K562 (cell line): Measurements from ENCODE around the gene CAMK2D. TPM values are rescaled to one million over a fixed set of nuclear protein-coding genes. Genes with fewer than 3 reads are reported as not detected.
A peak's percentile ranks its signal among the peaks of the same experiment; 100 is the strongest.

Experiments used
- ATAC-seq: fragments of 200-7000 bp; cut with Tn5 transposase; 3 replicates; pipeline ENCODE4 v1.9.1; 2020; ENCODE audit warnings: moderate library complexity
- BruUV-seq: library from RNA; stranded (reverse); fragments of 400-500 nt; replicated peaks from 2 replicates; lab custom pipeline; 2021; lab: Mats Ljungman, UMichigan
- CTCF ChIA-PET: fragments of 300-600 bp; formaldehyde crosslinking; extraction: SDS; loops from one replicate; lab custom pipeline; 2021; ENCODE audit warnings: low intra/inter-chr PET ratio; lab: Yijun Ruan, JAX
- POLR2A ChIA-PET: fragments of 300-600, 350-650 bp; sonication (Branson Sonifier 250); formaldehyde crosslinking; extraction: SDS; loops from one replicate; lab custom pipeline; 2021; ENCODE audit warnings: antibody characterized with exemption, inconsistent platforms; lab: Yijun Ruan, JAX
- DNase-seq, 4 experiments: peaks; one replicate each; pipeline versions ENCODE4 v3.0.0 to v3.0.0-alpha.2; 2011 to 2018; ENCODE audit warnings: low spot score in 3 of 4, mixed read lengths in 3 of 4; ENCODE audit errors: extremely low read depth in 1 of 4
- FAIRE-seq: peaks from 2 replicates; lab custom pipeline; 2011; peaks lifted over from hg19 to GRCh38; lab: Jason Lieb, UNC
- H2AFZ ChIP-seq: 2 replicates; pipeline ENCODE4 v1.6.0; 2011; ENCODE audit warnings: low read depth, low read length, control low read depth, inconsistent platforms
- H3K27ac ChIP-seq: fragments of 200-600 bp; 3 replicates; pipeline ENCODE4 v1.8.0; 2011; ENCODE audit warnings: low read depth, mild to moderate bottlenecking, control low read depth, inconsistent platforms, low read length, moderate library complexity, mixed read lengths; ENCODE audit errors: extremely low read depth
- H3K27me3 ChIP-seq, 2 experiments: fragments of 300-600 bp in 1 of 2; 2 replicates in 1 of 2; 3 replicates in 1 of 2; pipeline versions ENCODE4 v1.6.0 to v1.8.0; 2011; ENCODE audit warnings: inconsistent platforms in 2 of 2, low read length in 2 of 2, mild to moderate bottlenecking in 1 of 2, mixed read lengths in 1 of 2, moderate library complexity in 1 of 2; ENCODE audit not compliant: control insufficient read depth in 2 of 2, insufficient read depth in 2 of 2
- H3K36me3 ChIP-seq: fragments of 300-600 bp; 3 replicates; pipeline ENCODE4 v1.8.0; 2011; ENCODE audit warnings: mild to moderate bottlenecking, low read length, inconsistent platforms; ENCODE audit not compliant: control insufficient read depth, insufficient read depth
- H3K4me1 ChIP-seq, 2 experiments: fragments of 200-600 bp in 1 of 2; replicated peaks in 1 of 2; 2 replicates in 1 of 2; 3 replicates in 1 of 2; pipeline versions ENCODE4 v1.5.1 to v1.8.0; 2011; ENCODE audit warnings: inconsistent platforms in 2 of 2, low read length in 2 of 2, mild to moderate bottlenecking in 1 of 2, mixed read lengths in 1 of 2, moderate library complexity in 1 of 2; ENCODE audit not compliant: control insufficient read depth in 2 of 2, insufficient read depth in 2 of 2
- H3K4me2 ChIP-seq: 2 replicates; pipeline ENCODE4 v1.6.1; 2011; ENCODE audit warnings: low read length, control low read depth, inconsistent platforms, mixed read lengths; ENCODE audit not compliant: insufficient read depth
- H3K4me3 ChIP-seq: fragments of 200-600 bp; sonication (generic), shearing (Covaris generic); 2 replicates; pipeline ENCODE4 v1.5.1; 2016; ENCODE audit warnings: control low read depth, inconsistent platforms
- H3K79me2 ChIP-seq: fragments of 200-600 bp; 3 replicates; pipeline ENCODE4 v1.8.0; 2011; ENCODE audit warnings: low read length, inconsistent platforms; ENCODE audit not compliant: control insufficient read depth, insufficient read depth
- H3K9ac ChIP-seq, 2 experiments: 2 replicates each; pipeline versions ENCODE4 v1.6.0 to v1.6.1; 2011; ENCODE audit warnings: low read depth in 2 of 2, low read length in 2 of 2, control low read depth in 1 of 2, inconsistent platforms in 1 of 2, mild to moderate bottlenecking in 1 of 2, mixed read lengths in 1 of 2; ENCODE audit not compliant: insufficient read depth in 1 of 2
- H3K9me1 ChIP-seq: one replicate; pipeline ENCODE4 v1.6.0; 2011; ENCODE audit warnings: inconsistent platforms, mild to moderate bottlenecking, low read length, moderate library complexity; ENCODE audit not compliant: control insufficient read depth, insufficient read depth
- H3K9me3 ChIP-seq: replicated peaks from 2 replicates; pipeline ENCODE4 v1.5.1; 2011; ENCODE audit warnings: low read depth, low read length, inconsistent platforms; ENCODE audit not compliant: control insufficient read depth, insufficient read depth
- H4K20me1 ChIP-seq: replicated peaks from 2 replicates; pipeline ENCODE4 v1.6.1; 2011; ENCODE audit warnings: low read length, inconsistent platforms, mixed read lengths; ENCODE audit not compliant: control insufficient read depth, insufficient read depth
- AFF1 ChIP-seq, 2 experiments: fragments of 450-650 bp; IDR thresholded peaks; 2 replicates each; pipeline ENCODE4 v1.6.1; 2018; ENCODE audit warnings: mild to moderate bottlenecking in 2 of 2, low read depth in 1 of 2; ENCODE audit not compliant: partially characterized antibody in 2 of 2
- SPI1 ChIP-seq: IDR thresholded peaks from 2 replicates; pipeline ENCODE4 v1.6.1; 2011; ENCODE audit warnings: low read depth, low read length, control low read depth, borderline replicate concordance
- ZZZ3 ChIP-seq: fragments of 450-650 bp; IDR thresholded peaks from 2 replicates; pipeline ENCODE4 v1.6.1; 2016; ENCODE audit warnings: antibody characterized with exemption, mild to moderate bottlenecking, moderate library complexity
- WGBS: fragments of 100-300 bp; shearing (Covaris generic); methylation state at CpG from one replicate; pipeline ENCODE4 v1.1.6; 2016; ENCODE audit warnings: low coverage, mixed read lengths; ENCODE audit not compliant: insufficient coverage; ENCODE audit errors: missing lambda C conversion rate; 5-methylcytosine and 5-hydroxymethylcytosine counted together
- in situ Hi-C: fragments of 300-500 bp; cut with MboI; formaldehyde crosslinking; loops from 4 replicates; pipeline ENCODE4 v1.15.0; 2018; ENCODE audit warnings: inconsistent platforms, mixed read lengths
- intact Hi-C: fragments of 100-400 bp; cut with micrococcal nuclease; formaldehyde crosslinking; loops from 2 replicates; pipeline ENCODE4 v1.14.2; 2022
- polyA plus RNA-seq, 8 experiments: library from polyadenylated mRNA; depleted of rRNA in 4 of 8; stranded (reverse) in 5 of 8; unstranded in 3 of 8; fragments of >200 nt; fragmentation: Nextera tagmentation in 2 of 8; fragmentation: Illumina TruSeq in 1 of 8; extraction: Ambion mirVana in 2 of 8; extraction: Trizol in 1 of 8; gene quantifications; 2 replicates each; pipeline versions ENCODE4 v1.2.1 to v1.2.3, GENCODE V29; 2011 to 2014; ENCODE audit warnings: inconsistent platforms in 1 of 8, missing spikeins in 1 of 8
- total RNA-seq, 7 experiments: library from RNA; depleted of rRNA in 6 of 7; stranded (reverse); fragments of >200 nt in 6 of 7; fragmentation: Illumina TruSeq in 2 of 7; extraction: Trizol in 2 of 7; gene quantifications; 2 replicates each; pipeline versions ENCODE4 v1.2.1 to v1.2.3, GENCODE V29; 2011 to 2021; ENCODE audit warnings: low replicate concordance in 1 of 7

Gene CAMK2D
- total and polyA plus RNA-seq, 9 of the 15 experiments (the other 6 are each of a cell fraction or from before 2014, with no cell fraction given) = 0.01 to 0.33 (median 0.04) TPM; not detected in 2

GRCh38 chr4:113591982-113592381 lies 169.6 kb downstream of the CAMK2D start (continued):
- TF ChIP-seq AFF1 (IDR thresholded peaks at IDR 0.05; ENCODE audit: low read depth in 1 of 2, partially characterized antibody in 2 of 2) = no peak
- TF ChIP-seq, all 486 proteins: peak for 0

DNA sequence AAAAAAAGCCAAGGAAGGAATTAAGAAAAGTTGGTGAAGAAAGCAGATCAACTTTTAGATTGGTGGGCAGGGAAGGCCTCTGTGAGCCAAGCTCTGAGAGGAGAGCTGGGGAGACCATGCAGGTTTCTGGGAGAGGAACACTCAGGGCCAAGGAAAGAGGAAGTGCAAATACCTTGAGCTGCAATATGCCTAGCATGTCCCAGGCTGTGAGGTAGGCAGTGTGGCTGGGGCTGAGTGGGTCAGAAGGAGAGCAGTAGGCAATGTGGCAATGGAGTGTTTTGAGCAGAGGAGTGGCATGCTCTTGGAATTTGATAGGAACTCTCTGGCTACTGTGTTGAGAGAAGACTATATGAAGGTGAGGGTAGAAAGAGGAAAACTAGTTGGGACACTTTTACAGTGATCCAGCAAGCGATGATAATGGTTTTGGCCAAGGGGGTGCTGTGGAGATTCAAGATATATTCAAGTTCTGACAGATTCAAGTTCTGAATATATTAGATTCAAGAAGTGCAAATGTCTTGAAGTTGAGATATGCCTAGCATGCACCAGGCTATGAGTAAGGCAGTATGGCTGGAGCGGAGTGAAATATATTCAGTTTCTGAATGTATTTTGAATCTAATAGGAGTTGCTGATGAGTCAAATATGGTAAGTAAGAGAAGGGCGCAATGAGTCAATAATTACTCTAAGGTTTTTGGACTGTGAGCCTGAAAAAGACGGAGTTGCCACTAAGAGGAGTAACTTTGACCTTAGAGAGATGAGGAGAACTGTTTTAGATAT lies 172.5 kb downstream of the CAMK2D start:
- CTCF ChIA-PET = no interaction called here
- BruUV-seq = no TSS peak
- H3K79me2 ChIP-seq = no peaks in the 10 kb centered on the region
- H3K9me1 ChIP-seq = no peaks in the 10 kb centered on the region
- no peaks in the 10 kb centered on the region; a peak in 2 of 5 replicates for H3K4me1 ChIP-seq
- no peak for FAIRE-seq
- POLR2A ChIA-PET = no interaction called here
- TF ChIP-seq SPI1 = peak; percentile 96
- no peak for TF ChIP-seq ZZZ3
- in situ Hi-C loops = no loop called here
- no peak overlapping the region for H3K9ac ChIP-seq
- intact Hi-C loops = no loop called here
- ATAC-seq = no peak
- H3K27me3 ChIP-seq = no peaks in the 10 kb centered on the region
- no peaks in the 10 kb centered on the region for H3K9me3 ChIP-seq
- H3K4me3 ChIP-seq = no peak overlapping the region
- peak overlapping the region; percentile 38; the same call in 1 of the 2 replicates for H2AFZ ChIP-seq
- no peak overlapping the region for H3K27ac ChIP-seq
- no peaks in the 10 kb centered on the region for H3K36me3 ChIP-seq
- no peaks in the 10 kb centered on the region for H4K20me1 ChIP-seq
- no peak for DNase-seq
- no peak overlapping the region for H3K4me2 ChIP-seq
- 29% methylated on average over 4 of the region's 4 CpGs for WGBS
